Neural cell (in vitro differentiated cells): Measurements from ENCODE around the gene TMEM208.

ENCODE experiments used
- CTCF ChIP-seq: fragments of 450-650 bp; IDR thresholded peaks from 2 replicates; pipeline ENCODE4 v1.5.1; 2014; ENCODE audit warnings: antibody characterized with exemption, mild to moderate bottlenecking, moderate library complexity; ENCODE audit not compliant: poor library complexity, severe bottlenecking
- EZH2 ChIP-seq: fragments of 200-600, 300-800 bp; shearing (Covaris generic), sonication (generic); IDR thresholded peaks from 2 replicates; pipeline ENCODE4 v1.6.1; 2014; ENCODE audit warnings: antibody characterized with exemption, low read length, borderline replicate concordance, mild to moderate bottlenecking; ENCODE audit not compliant: insufficient read depth, poor library complexity, severe bottlenecking
- MXI1 ChIP-seq: fragments of 450-650 bp; conservative IDR thresholded peaks from 2 replicates; pipeline ENCODE4 v1.6.1; 2014; ENCODE audit warnings: antibody characterized with exemption, mild to moderate bottlenecking; ENCODE audit not compliant: poor library complexity, severe bottlenecking
- POLR2AphosphoS5 ChIP-seq: IDR thresholded peaks from 2 replicates; pipeline ENCODE4 v1.6.1; 2012
- RAD21 ChIP-seq: fragments of 450-650 bp; conservative IDR thresholded peaks from 2 replicates; pipeline ENCODE4 v1.6.1; 2014; ENCODE audit warnings: antibody characterized with exemption, mild to moderate bottlenecking, moderate library complexity
- REST ChIP-seq: IDR thresholded peaks from 2 replicates; pipeline ENCODE4 v1.6.1; 2012; ENCODE audit warnings: borderline replicate concordance

DNA sequence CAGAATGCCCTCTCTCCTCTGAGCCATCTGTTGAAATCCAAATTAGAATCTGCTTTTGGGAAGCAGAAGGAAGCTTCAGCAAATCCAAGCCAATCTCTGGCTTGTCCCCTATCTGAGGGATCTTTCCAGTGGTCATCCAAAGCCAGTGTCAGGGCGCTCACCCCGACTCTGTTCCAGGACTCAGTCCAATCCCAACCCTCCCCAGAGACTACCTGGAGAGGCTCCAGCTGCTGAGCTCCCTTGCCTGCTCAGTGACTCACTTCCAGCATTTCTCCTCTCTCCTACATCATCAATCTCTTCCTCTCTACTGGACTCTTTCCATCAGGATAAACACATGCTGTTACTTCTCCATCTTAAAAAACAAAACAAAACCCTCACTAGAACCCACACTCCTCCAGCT is 45.6 kb upstream of the TMEM208 start:
- no peak for TF ChIP-seq POLR2AphosphoS5
- TF ChIP-seq EZH2, result no peak
- no peak for TF ChIP-seq CTCF
- no peak for TF ChIP-seq REST
- no peak for TF ChIP-seq MXI1
- TF ChIP-seq RAD21, result no peak
